IMR-90 (cell line): ENCODE measurements around the gene PRDM15. TPM values are rescaled to one million over a fixed set of nuclear protein-coding genes. Genes with fewer than 3 reads are reported as not detected.
A peak's percentile ranks its signal among the peaks of the same experiment; 100 is the strongest.

ENCODE experiments used
- ATAC-seq: fragments of 200-7000 bp; cut with Tn5 transposase; 2 replicates; pipeline ENCODE4 v1.9.1; 2020; ENCODE audit warnings: low read depth, mild to moderate bottlenecking, moderate library complexity
- BruUV-seq: library from RNA; stranded (reverse); fragments of 400-500 nt; replicated peaks from 2 replicates; lab custom pipeline; 2021; lab: Mats Ljungman, UMichigan
- CTCF ChIA-PET: fragments of 300-600 bp; formaldehyde crosslinking; extraction: SDS; loops from one replicate; lab custom pipeline; 2021; ENCODE audit warnings: antibody characterized with exemption; lab: Yijun Ruan, JAX
- POLR2A ChIA-PET: fragments of 300-600 bp; sonication (Branson Sonifier 250); formaldehyde crosslinking; loops from one replicate; lab custom pipeline; 2022; ENCODE audit warnings: antibody characterized with exemption; ENCODE audit not compliant: unreplicated experiment; lab: Charles Lee
- DNase-seq: peaks from one replicate; pipeline ENCODE4 v3.0.0; 2013
- H2AFZ ChIP-seq: replicated peaks from 2 replicates; pipeline ENCODE3; 2013; ENCODE audit warnings: low read length, mild to moderate bottlenecking; ENCODE audit not compliant: poor library complexity
- H2AK5ac ChIP-seq: 2 replicates; pipeline ENCODE4 v1.6.1; 2013; ENCODE audit warnings: low read depth, low read length, inconsistent platforms
- H2AK9ac ChIP-seq: replicated peaks from 2 replicates; pipeline ENCODE3; 2013; ENCODE audit warnings: mild to moderate bottlenecking, low read depth, low read length, moderate library complexity; ENCODE audit not compliant: poor library complexity
- H2BK120ac ChIP-seq: 2 replicates; pipeline ENCODE4 v1.6.1; 2013; ENCODE audit warnings: low read depth, low read length, inconsistent platforms
- H2BK15ac ChIP-seq: 3 replicates; pipeline ENCODE4 v1.6.1; 2013; ENCODE audit warnings: low read depth, low read length, inconsistent platforms
- H2BK20ac ChIP-seq: 2 replicates; pipeline ENCODE4 v1.6.1; 2013; ENCODE audit warnings: low read depth, mild to moderate bottlenecking, inconsistent platforms, low read length, moderate library complexity
- H2BK5ac ChIP-seq: 2 replicates; pipeline ENCODE4 v1.6.1; 2013; ENCODE audit warnings: mild to moderate bottlenecking, low read depth, low read length, inconsistent platforms; ENCODE audit not compliant: poor library complexity, severe bottlenecking
- H3K14ac ChIP-seq: replicated peaks from 2 replicates; pipeline ENCODE4 v1.6.1; 2013; ENCODE audit warnings: low read depth, low read length, inconsistent platforms
- H3K18ac ChIP-seq: 2 replicates; pipeline ENCODE4 v1.6.1; 2013; ENCODE audit warnings: low read depth, low read length, control low read depth
- H3K23ac ChIP-seq: 2 replicates; pipeline ENCODE4 v1.6.1; 2013; ENCODE audit warnings: low read depth, low read length, inconsistent platforms
- H3K27ac ChIP-seq: 2 replicates; pipeline ENCODE4 v1.5.1; 2013; ENCODE audit warnings: mild to moderate bottlenecking, control low read depth, low read length; ENCODE audit not compliant: insufficient read depth
- H3K27me3 ChIP-seq: 2 replicates; pipeline ENCODE4 v1.6.1; 2013; ENCODE audit warnings: low read length; ENCODE audit not compliant: control insufficient read depth, insufficient read depth
- H3K36me3 ChIP-seq: 2 replicates; pipeline ENCODE4 v1.6.1; 2013; ENCODE audit warnings: low read length, mixed read lengths; ENCODE audit not compliant: control insufficient read depth, insufficient read depth
- H3K4ac ChIP-seq: 2 replicates; pipeline ENCODE4 v1.6.1; 2013; ENCODE audit warnings: low read depth, low read length, inconsistent platforms
- H3K4me1 ChIP-seq: 2 replicates; pipeline ENCODE4 v1.6.1; 2013; ENCODE audit warnings: low read length, mixed read lengths; ENCODE audit not compliant: control insufficient read depth, insufficient read depth
- H3K4me2 ChIP-seq: 2 replicates; pipeline ENCODE4 v1.6.1; 2013; ENCODE audit warnings: low read depth, mild to moderate bottlenecking, control low read depth, low read length, moderate library complexity
- H3K4me3 ChIP-seq: 2 replicates; pipeline ENCODE4 v1.5.1; 2013; ENCODE audit warnings: low read depth, mild to moderate bottlenecking, control low read depth, low read length, moderate library complexity; ENCODE audit not compliant: insufficient read depth
- H3K56ac ChIP-seq: 2 replicates; pipeline ENCODE4 v1.6.1; 2013; ENCODE audit warnings: low read length, inconsistent platforms; ENCODE audit not compliant: insufficient read depth; ENCODE audit errors: extremely low read depth
- H3K79me1 ChIP-seq, 2 experiments: 2 replicates each; pipeline ENCODE4 v1.6.1; 2013; ENCODE audit warnings: low read length in 2 of 2, inconsistent platforms in 1 of 2, low read depth in 1 of 2
- H3K9ac ChIP-seq: 2 replicates; pipeline ENCODE4 v1.6.1; 2013; ENCODE audit warnings: low read depth, low read length, control low read depth
- H3K9me1 ChIP-seq: 2 replicates; pipeline ENCODE4 v1.6.1; 2013; ENCODE audit warnings: low read length, inconsistent platforms; ENCODE audit not compliant: insufficient read depth
- H3K9me3 ChIP-seq: 2 replicates; pipeline ENCODE4 v1.6.1; 2013; ENCODE audit warnings: low read length; ENCODE audit not compliant: control insufficient read depth, insufficient read depth
- H4K20me1 ChIP-seq: 2 replicates; pipeline ENCODE4 v1.6.1; 2013; ENCODE audit warnings: low read length, inconsistent platforms; ENCODE audit not compliant: insufficient read depth
- H4K5ac ChIP-seq: 2 replicates; pipeline ENCODE4 v1.6.1; 2013; ENCODE audit warnings: mild to moderate bottlenecking, low read depth, low read length, control low read depth
- H4K8ac ChIP-seq, 2 experiments: 2 replicates each; pipeline ENCODE4 v1.6.1; 2013; ENCODE audit warnings: low read depth in 2 of 2, low read length in 2 of 2, control low read depth in 1 of 2, inconsistent platforms in 1 of 2
- H4K91ac ChIP-seq: 2 replicates; pipeline ENCODE4 v1.6.1; 2013; ENCODE audit warnings: low read depth, low read length, inconsistent platforms; ENCODE audit not compliant: insufficient read depth
- BHLHE40 ChIP-seq: fragments of 150-350 bp; IDR thresholded peaks from 2 replicates; pipeline ENCODE4 v1.6.1; 2016; ENCODE audit warnings: mild to moderate bottlenecking, low read depth, low read length
- CEBPB ChIP-seq: IDR thresholded peaks from 2 replicates; pipeline ENCODE4 v1.6.1; 2012; ENCODE audit warnings: low read depth, low read length, improper control_type of control experiment
- CHD1 ChIP-seq: IDR thresholded peaks from 2 replicates; pipeline ENCODE4 v1.6.1; 2012; ENCODE audit warnings: low read depth, low read length, improper control_type of control experiment
- FOS ChIP-seq: fragments of 150-350 bp; IDR thresholded peaks from 2 replicates; pipeline ENCODE4 v1.6.1; 2016; ENCODE audit warnings: low read depth, low read length
- MAFK ChIP-seq: IDR thresholded peaks from 2 replicates; pipeline ENCODE4 v1.6.1; 2012; ENCODE audit warnings: low read depth, low read length, improper control_type of control experiment
- MAZ ChIP-seq: IDR thresholded peaks from 2 replicates; pipeline ENCODE4 v1.6.1; 2012; ENCODE audit warnings: low read depth, mild to moderate bottlenecking, low read length, improper control_type of control experiment, moderate library complexity, borderline replicate concordance
- MXI1 ChIP-seq: IDR thresholded peaks from 2 replicates; pipeline ENCODE4 v1.6.1; 2012; ENCODE audit warnings: low read depth, mild to moderate bottlenecking, low read length, moderate library complexity, borderline replicate concordance
- NFE2L2 ChIP-seq: fragments of 150-350 bp; IDR thresholded peaks from 2 replicates; pipeline ENCODE4 v1.6.1; 2016; ENCODE audit warnings: low read depth, mild to moderate bottlenecking, low read length
- POLR2A ChIP-seq: IDR thresholded peaks from 2 replicates; pipeline ENCODE4 v1.6.1; 2012; ENCODE audit warnings: mild to moderate bottlenecking, low read depth, low read length
- RAD21 ChIP-seq: IDR thresholded peaks from 2 replicates; pipeline ENCODE4 v1.6.1; 2012; ENCODE audit warnings: low read length, improper control_type of control experiment
- RCOR1 ChIP-seq: IDR thresholded peaks from 2 replicates; pipeline ENCODE4 v1.6.1; 2012; ENCODE audit warnings: mild to moderate bottlenecking, low read length, improper control_type of control experiment; ENCODE audit not compliant: insufficient replicate concordance
- RFX5 ChIP-seq: IDR thresholded peaks from 2 replicates; pipeline ENCODE4 v1.8.0; 2012; ENCODE audit warnings: low read depth, mild to moderate bottlenecking, low read length, moderate library complexity
- SMC3 ChIP-seq: fragments of 150-350 bp; IDR thresholded peaks from 2 replicates; pipeline ENCODE4 v1.6.1; 2016; ENCODE audit warnings: low read depth, mild to moderate bottlenecking, antibody characterized with exemption, low read length, moderate library complexity
- WGBS, 2 experiments: methylation state at CpG; one replicate each; pipeline versions ENCODE4 v1.1.5 to v1.1.7; 2013; ENCODE audit warnings: missing lambda C conversion rate in 2 of 2; ENCODE audit not compliant: insufficient read length in 1 of 2; ENCODE audit errors: extremely low coverage in 2 of 2; 5-methylcytosine and 5-hydroxymethylcytosine counted together
- dilution Hi-C: fragments of 300-500 bp; cut with HindIII; formaldehyde crosslinking; loops from one replicate; pipeline ENCODE4 v1.14.3; 2018; ENCODE audit warnings: low sequenced_read_pairs; ENCODE audit not compliant: unreplicated experiment
- in situ Hi-C: fragments of 300-500 bp; cut with MboI; formaldehyde crosslinking; loops from 3 replicates; pipeline ENCODE4 v1.14.3; 2019; ENCODE audit warnings: low sequenced_read_pairs, inconsistent platforms, mixed read lengths
- intact Hi-C: fragments of 100-400 bp; cut with micrococcal nuclease; formaldehyde crosslinking; loops from 2 replicates; pipeline ENCODE4 v1.10.0; 2022
- polyA plus RNA-seq, 3 experiments: library from polyadenylated mRNA; depleted of rRNA; stranded (reverse); fragments of >200 nt; gene quantifications; 2 replicates each; pipeline ENCODE4 v1.2.3, GENCODE V29; 2012; ENCODE audit warnings: low replicate concordance in 1 of 3
- total RNA-seq: library from RNA; depleted of rRNA; stranded (reverse); fragments of >200 nt; gene quantifications from 2 replicates; pipeline ENCODE4 v1.2.3, GENCODE V29; 2012
- TF ChIP-seq, protein P1 (sequence below): conservative IDR thresholded peaks from 2 replicates; pipeline ENCODE4 v1.5.1; 2012; ENCODE audit warnings: mild to moderate bottlenecking, low read depth, low read length, improper control_type of control experiment
- TF ChIP-seq, protein P2 (sequence below): fragments of 150-350 bp; IDR thresholded peaks from 2 replicates; pipeline ENCODE4 v1.6.1; 2016; ENCODE audit warnings: low read depth, mild to moderate bottlenecking, low read length, moderate library complexity, borderline replicate concordance
- TF ChIP-seq, protein P3 (sequence below): fragments of 150-350 bp; IDR thresholded peaks from 2 replicates; pipeline ENCODE4 v1.6.1; 2017; ENCODE audit warnings: mild to moderate bottlenecking, antibody characterized with exemption, low read length, low read depth

Gene PRDM15
- total and polyA plus RNA-seq, 2 of the 4 experiments (the other 2 are of a cell fraction) = 7.3 to 8.8 TPM

GRCh38 chr21:41798326-41798725, 80.8 kb downstream of the PRDM15 start:
- Histone ChIP-seq H3K9me1 (no peaks in the 10 kb centered on the region; the same call in 1 of the 2 replicates), H3K27ac (no peak overlapping the region), H4K8ac (no peak overlapping the region), H3K4me2 (no peak overlapping the region), H3K4ac (no peak overlapping the region), H2AK9ac (peak overlapping the region; percentile 9), H4K5ac (no peak overlapping the region), H2AK5ac (no peak overlapping the region), H2BK15ac (no peak overlapping the region), H3K27me3 (no peaks in the 10 kb centered on the region), H3K56ac (no peak overlapping the region), H3K14ac (no peak overlapping the region), H3K36me3 (peaks cover 25% of the 10 kb centered on the region), H3K4me1 (no peaks in the 10 kb centered on the region), H2AFZ (no peak overlapping the region), H3K23ac (no peak overlapping the region), H4K91ac (no peak overlapping the region), H3K9me3 (no peaks in the 10 kb centered on the region), H2BK120ac (no peak overlapping the region), H2BK5ac (no peak overlapping the region), H3K18ac (no peak overlapping the region), H3K9ac (no peak overlapping the region), H3K79me1 (no peaks in the 10 kb centered on the region), H2BK20ac (no peak overlapping the region), H3K4me3 (no peak overlapping the region), H4K20me1 (no peaks in the 10 kb centered on the region)
- CTCF ChIA-PET = no interaction called here
- POLR2A ChIA-PET = no interaction called here
- intact Hi-C loops = no loop called here
- DNase-seq (no peak), ATAC-seq (no peak)
- WGBS, 2 experiments = 92% methylated on average over 10 of the region's 20 CpGs; no CpG with 5 or more reads in 1 of the 2 experiments
- TF ChIP-seq RAD21 = no peak
- TF ChIP-seq FOS = no peak
- no peak for TF ChIP-seq POLR2A
- no peak for TF ChIP-seq BHLHE40
- TF ChIP-seq, protein P1, sequence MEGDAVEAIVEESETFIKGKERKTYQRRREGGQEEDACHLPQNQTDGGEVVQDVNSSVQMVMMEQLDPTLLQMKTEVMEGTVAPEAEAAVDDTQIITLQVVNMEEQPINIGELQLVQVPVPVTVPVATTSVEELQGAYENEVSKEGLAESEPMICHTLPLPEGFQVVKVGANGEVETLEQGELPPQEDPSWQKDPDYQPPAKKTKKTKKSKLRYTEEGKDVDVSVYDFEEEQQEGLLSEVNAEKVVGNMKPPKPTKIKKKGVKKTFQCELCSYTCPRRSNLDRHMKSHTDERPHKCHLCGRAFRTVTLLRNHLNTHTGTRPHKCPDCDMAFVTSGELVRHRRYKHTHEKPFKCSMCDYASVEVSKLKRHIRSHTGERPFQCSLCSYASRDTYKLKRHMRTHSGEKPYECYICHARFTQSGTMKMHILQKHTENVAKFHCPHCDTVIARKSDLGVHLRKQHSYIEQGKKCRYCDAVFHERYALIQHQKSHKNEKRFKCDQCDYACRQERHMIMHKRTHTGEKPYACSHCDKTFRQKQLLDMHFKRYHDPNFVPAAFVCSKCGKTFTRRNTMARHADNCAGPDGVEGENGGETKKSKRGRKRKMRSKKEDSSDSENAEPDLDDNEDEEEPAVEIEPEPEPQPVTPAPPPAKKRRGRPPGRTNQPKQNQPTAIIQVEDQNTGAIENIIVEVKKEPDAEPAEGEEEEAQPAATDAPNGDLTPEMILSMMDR = no peak
- TF ChIP-seq CEBPB = no peak
- TF ChIP-seq MAFK = no peak
- TF ChIP-seq, protein P2, sequence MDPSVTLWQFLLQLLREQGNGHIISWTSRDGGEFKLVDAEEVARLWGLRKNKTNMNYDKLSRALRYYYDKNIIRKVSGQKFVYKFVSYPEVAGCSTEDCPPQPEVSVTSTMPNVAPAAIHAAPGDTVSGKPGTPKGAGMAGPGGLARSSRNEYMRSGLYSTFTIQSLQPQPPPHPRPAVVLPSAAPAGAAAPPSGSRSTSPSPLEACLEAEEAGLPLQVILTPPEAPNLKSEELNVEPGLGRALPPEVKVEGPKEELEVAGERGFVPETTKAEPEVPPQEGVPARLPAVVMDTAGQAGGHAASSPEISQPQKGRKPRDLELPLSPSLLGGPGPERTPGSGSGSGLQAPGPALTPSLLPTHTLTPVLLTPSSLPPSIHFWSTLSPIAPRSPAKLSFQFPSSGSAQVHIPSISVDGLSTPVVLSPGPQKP = no peak
- no peak for TF ChIP-seq MAZ
- TF ChIP-seq, protein P3, sequence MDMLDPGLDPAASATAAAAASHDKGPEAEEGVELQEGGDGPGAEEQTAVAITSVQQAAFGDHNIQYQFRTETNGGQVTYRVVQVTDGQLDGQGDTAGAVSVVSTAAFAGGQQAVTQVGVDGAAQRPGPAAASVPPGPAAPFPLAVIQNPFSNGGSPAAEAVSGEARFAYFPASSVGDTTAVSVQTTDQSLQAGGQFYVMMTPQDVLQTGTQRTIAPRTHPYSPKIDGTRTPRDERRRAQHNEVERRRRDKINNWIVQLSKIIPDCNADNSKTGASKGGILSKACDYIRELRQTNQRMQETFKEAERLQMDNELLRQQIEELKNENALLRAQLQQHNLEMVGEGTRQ = no peak
- no peak for TF ChIP-seq RCOR1
- TF ChIP-seq SMC3 = no peak
- TF ChIP-seq MXI1 = no peak
- TF ChIP-seq CHD1 = no peak
- no peak for TF ChIP-seq NFE2L2
- no peak for TF ChIP-seq RFX5
- in situ Hi-C loops = loop anchor here (25.0 kb wide), 1 partner anchor 511 kb away; no protein-coding TSS in a partner anchor
- BruUV-seq = no TSS peak
- dilution Hi-C loops = no loop called here
